SU-DHL-6 (cell line): Measurements from ENCODE around the gene NELFE.
"Not testable (repeated sequence)": the region's sequence is repeated elsewhere in the genome, so short reads cannot be mapped to it uniquely, and the experiment has no call there.

Experiments used
- H2AFZ ChIP-seq: fragments of 200-600 bp; sonication (generic); 2 replicates; pipeline ENCODE4 v1.6.1; 2014; ENCODE audit warnings: low read depth, mild to moderate bottlenecking, moderate library complexity, mixed read lengths, antibody characterized with exemption, low read length; ENCODE audit not compliant: severe bottlenecking
- H3F3A ChIP-seq: fragments of 200-600 bp; shearing (Covaris generic); 2 replicates; pipeline ENCODE4 v1.6.0; 2016; ENCODE audit warnings: antibody characterized with exemption, mild to moderate bottlenecking; ENCODE audit not compliant: insufficient read depth
- H3K27ac ChIP-seq: fragments of 200-600 bp; sonication (generic); 2 replicates; pipeline ENCODE4 v1.5.1; 2016; ENCODE audit warnings: low read depth, mild to moderate bottlenecking, low read length, moderate library complexity, mixed read lengths
- H3K27me3 ChIP-seq: fragments of 200-600 bp; sonication (generic), shearing (Covaris generic); 2 replicates; pipeline ENCODE4 v1.6.0; 2014; ENCODE audit warnings: mild to moderate bottlenecking, low read length
- H3K36me3 ChIP-seq: fragments of 200-600 bp; sonication (generic); 2 replicates; pipeline ENCODE4 v1.6.1; 2014; ENCODE audit warnings: mild to moderate bottlenecking, low read length, mixed read lengths
- H3K4me2 ChIP-seq: fragments of 300-600, 200-600 bp; shearing (Covaris generic), sonication (generic); 2 replicates; pipeline ENCODE4 v1.6.0; 2014; ENCODE audit warnings: low read length, low read depth, mild to moderate bottlenecking; ENCODE audit not compliant: poor library complexity, severe bottlenecking
- H3K4me3 ChIP-seq: fragments of 200-600 bp; sonication (generic); 2 replicates; pipeline ENCODE4 v1.5.1; 2014; ENCODE audit warnings: antibody characterized with exemption, low read length, mild to moderate bottlenecking, mixed read lengths; ENCODE audit not compliant: insufficient read depth, poor library complexity, severe bottlenecking
- H3K79me2 ChIP-seq: fragments of 200-600 bp; sonication (generic); 2 replicates; pipeline ENCODE4 v1.6.1; 2014; ENCODE audit warnings: mild to moderate bottlenecking, low read length, moderate library complexity; ENCODE audit not compliant: insufficient read depth
- H3K9ac ChIP-seq: fragments of 200-600 bp; sonication (generic); 2 replicates; pipeline ENCODE4 v1.7.0; 2014; ENCODE audit warnings: mild to moderate bottlenecking, low read length
- H3K9me2 ChIP-seq: fragments of 200-600 bp; sonication (generic); replicated peaks from 2 replicates; pipeline ENCODE4 v1.6.1; 2014; ENCODE audit warnings: low read length; ENCODE audit not compliant: insufficient read depth
- H3K9me3 ChIP-seq: fragments of 200-600 bp; sonication (generic); 2 replicates; pipeline ENCODE4 v1.6.1; 2014; ENCODE audit warnings: low read length, mixed read lengths; ENCODE audit not compliant: insufficient read depth
- H4K20me1 ChIP-seq: fragments of 200-600 bp; sonication (generic); 2 replicates; pipeline ENCODE4 v1.6.1; 2014; ENCODE audit warnings: low read depth, mild to moderate bottlenecking, antibody characterized with exemption, low read length, moderate library complexity, mixed read lengths
- CTCF ChIP-seq: fragments of 200-600 bp; sonication (generic); IDR thresholded peaks from one replicate; pipeline ENCODE4 v1.5.1; 2017; ENCODE audit warnings: antibody characterized with exemption, mild to moderate bottlenecking, low read length, moderate library complexity; ENCODE audit not compliant: insufficient read depth, poor library complexity, severe bottlenecking
- EZH2phosphoT487 ChIP-seq: fragments of 200-600 bp; sonication (generic), shearing (Covaris generic); conservative IDR thresholded peaks from 2 replicates; pipeline ENCODE4 v1.6.1; 2018; ENCODE audit warnings: mild to moderate bottlenecking, antibody characterized with exemption, low read length, moderate library complexity, mixed read lengths

The NELFE gene

GRCh38 chr6:31980195-31980876 is 21.6 kb upstream of the NELFE start:
- not testable (repeated sequence) for H3K9ac ChIP-seq, H3K27ac ChIP-seq, H3K27me3 ChIP-seq, H3K4me2 ChIP-seq, H3K36me3 ChIP-seq, H3K9me2 ChIP-seq, H3K9me3 ChIP-seq, H3K79me2 ChIP-seq, H3F3A ChIP-seq, H3K4me3 ChIP-seq, H2AFZ ChIP-seq, H4K20me1 ChIP-seq

- Histone ChIP-seq H3K9me3 (no peaks in the 10 kb centered on the region), H4K20me1 (no peaks in the 10 kb centered on the region), H3K36me3 (no peaks in the 10 kb centered on the region), H3K9me2 (no peaks in the 10 kb centered on the region), H3K79me2 (no peaks in the 10 kb centered on the region), H3K4me2 (no peak overlapping the region), H3K4me3 (no peak overlapping the region), H3K27me3 (no peaks in the 10 kb centered on the region), H3K9ac (no peak overlapping the region), H3K27ac (no peak overlapping the region), H2AFZ (no peak overlapping the region), H3F3A (peaks cover 5% of the 10 kb centered on the region; the same call in 1 of the 2 replicates)
- no peak for TF ChIP-seq CTCF
- no peak for TF ChIP-seq EZH2phosphoT487
These were observed 20.6 kb upstream of the NELFE start for GRCh38 chr6:31979238-31979898.

GRCh38 chr6:31978831-31979230 is 20.1 kb upstream of the NELFE start:
- no peaks in the 10 kb centered on the region for H4K20me1 ChIP-seq
- no peaks in the 10 kb centered on the region for H3K9me2 ChIP-seq
- H3K9ac ChIP-seq: no peak overlapping the region
- peaks cover 8% of the 10 kb centered on the region; the same call in 1 of the 2 replicates for H3F3A ChIP-seq
- no peaks in the 10 kb centered on the region for H3K79me2 ChIP-seq
- no peak overlapping the region for H3K4me2 ChIP-seq
- no peaks in the 10 kb centered on the region for H3K27me3 ChIP-seq
- no peaks in the 10 kb centered on the region for H3K9me3 ChIP-seq
- no peak overlapping the region for H3K4me3 ChIP-seq
- no peak overlapping the region for H2AFZ ChIP-seq
- H3K36me3 ChIP-seq: no peaks in the 10 kb centered on the region
- no peak overlapping the region for H3K27ac ChIP-seq
- TF ChIP-seq EZH2phosphoT487 (no peak), CTCF (no peak)

- H3K9ac ChIP-seq: no peak overlapping the region
- no peak overlapping the region for H3K4me3 ChIP-seq
- no peaks in the 10 kb centered on the region for H3K9me2 ChIP-seq
- no peak overlapping the region for H3K4me2 ChIP-seq
- H2AFZ ChIP-seq: no peak overlapping the region
- H3K9me3 ChIP-seq: no peaks in the 10 kb centered on the region
- H3K27me3 ChIP-seq: no peaks in the 10 kb centered on the region
- TF ChIP-seq CTCF (no peak), EZH2phosphoT487 (no peak)
- peaks cover 2% of the 10 kb centered on the region for H3K79me2 ChIP-seq
- no peaks in the 10 kb centered on the region for H4K20me1 ChIP-seq
- no peaks in the 10 kb centered on the region for H3K36me3 ChIP-seq
- no peak overlapping the region for H3K27ac ChIP-seq
- H3F3A ChIP-seq: peaks cover 16% of the 10 kb centered on the region; the same call in 1 of the 2 replicates
These were observed 19.2 kb upstream of the NELFE start for GRCh38 chr6:31977816-31978431.

- not testable (repeated sequence) for H3K4me3 ChIP-seq, H3K27me3 ChIP-seq, H2AFZ ChIP-seq, H3K36me3 ChIP-seq, H3K4me2 ChIP-seq, H3K9me2 ChIP-seq, H3K9me3 ChIP-seq, H3K27ac ChIP-seq, H3K9ac ChIP-seq, H4K20me1 ChIP-seq
- Histone ChIP-seq H3K79me2 (peaks cover 14% of the 10 kb centered on the region), H3F3A (peaks cover 20% of the 10 kb centered on the region)
These were observed 17.3 kb upstream of the NELFE start for GRCh38 chr6:31976065-31976464.
